Stimulated activated effector memory CD8-positive, alpha-beta T cell treated with anti-CD3 and anti-CD28 coated beads, Interleukin-12 subunit alpha, Interleukin-12 subunit beta, amount 100 ng/mL, for 72 hours (primary cell): ENCODE measurements around the gene ALDH3A1.

Experiments
- ATAC-seq: fragments of 150-1000 bp; cut with Tn5 transposase; 2 replicates; pipeline ENCODE4 v1.10.0; 2021
- DNase-seq, 2 donors: peaks; one replicate each; pipeline ENCODE4 v3.0.0; 2021 to 2022; ENCODE audit warnings: low spot score in 2 of 2
- H3K27ac Mint-ChIP-seq: one replicate; pipeline ENCODE4 v1.8.0; 2022; ENCODE audit warnings: mild to moderate bottlenecking, mixed read lengths
- H3K36me3 Mint-ChIP-seq: one replicate; pipeline ENCODE4 v1.8.0; 2022; ENCODE audit warnings: mild to moderate bottlenecking, mixed read lengths
- H3K4me1 Mint-ChIP-seq: one replicate; pipeline ENCODE4 v1.8.0; 2022; ENCODE audit warnings: mixed read lengths
- H3K4me3 Mint-ChIP-seq: one replicate; pipeline ENCODE4 v1.8.0; 2022; ENCODE audit warnings: mild to moderate bottlenecking, mixed read lengths
- H3K9me3 Mint-ChIP-seq: one replicate; pipeline ENCODE4 v1.8.0; 2022; ENCODE audit warnings: mixed read lengths

ALDH3A1 gene

GRCh38 chr17:19747829-19748806 lies at the start of gene ALDH3A1:
Gene ALDH3A1, minus strand, starts transcription at chr17:19748298. Its CDS starts 3,169 bp downstream, at chr17:19745129.
- Mint-ChIP-seq H3K36me3 (no peaks in the 10 kb centered on the region), H3K4me1 (peaks cover 18% of the 10 kb centered on the region), H3K9me3 (no peaks in the 10 kb centered on the region), H3K4me3 (no peak within 1 kb of the TSS), H3K27ac (no peak within 1 kb of the TSS)
- no peak for ATAC-seq
- DNase-seq: no peak

DNA sequence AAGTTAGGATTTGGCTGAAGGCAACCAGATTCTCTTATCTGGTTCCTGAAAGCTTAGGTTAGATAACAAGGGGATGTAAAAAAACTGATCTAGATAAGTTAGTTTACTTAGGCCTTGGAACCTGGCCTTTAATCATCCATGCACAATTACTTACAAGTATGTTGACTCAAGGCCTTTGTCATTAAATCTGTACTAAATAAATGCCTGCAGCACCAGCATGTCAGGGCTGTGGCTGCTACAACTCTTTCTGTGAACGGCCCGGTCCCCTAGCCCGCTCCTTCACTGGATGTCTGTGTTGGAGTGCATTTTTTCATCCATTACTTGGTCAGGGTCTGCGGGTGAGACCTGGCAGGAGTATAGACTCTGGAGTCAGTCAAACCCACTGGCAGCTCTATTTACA lies 48.4 kb upstream of the ALDH3A1 start:
- H3K36me3 Mint-ChIP-seq: peaks cover 66% of the 10 kb centered on the region
- H3K27ac Mint-ChIP-seq: no peak overlapping the region
- no peak for ATAC-seq
- H3K9me3 Mint-ChIP-seq: peaks cover 5% of the 10 kb centered on the region
- no peak overlapping the region for H3K4me3 Mint-ChIP-seq
- no peaks in the 10 kb centered on the region for H3K4me1 Mint-ChIP-seq
- no peak for DNase-seq

- H3K27ac Mint-ChIP-seq: no peak overlapping the region
- DNase-seq (no peak), ATAC-seq (no peak)
- no peaks in the 10 kb centered on the region for H3K4me1 Mint-ChIP-seq
- H3K9me3 Mint-ChIP-seq: peaks cover 5% of the 10 kb centered on the region
- peaks cover 65% of the 10 kb centered on the region for H3K36me3 Mint-ChIP-seq
- H3K4me3 Mint-ChIP-seq: no peak overlapping the region
These were observed 43.9 kb upstream of the ALDH3A1 start for GRCh38 chr17:19791918-19792550.

GRCh38 chr17:19787733-19788357 lies 39.7 kb upstream of the ALDH3A1 start:
- Mint-ChIP-seq H3K4me3 (no peak overlapping the region), H3K36me3 (peaks cover 31% of the 10 kb centered on the region), H3K9me3 (no peaks in the 10 kb centered on the region), H3K4me1 (no peaks in the 10 kb centered on the region), H3K27ac (no peak overlapping the region)
- ATAC-seq (no peak), DNase-seq (no peak)

DNA sequence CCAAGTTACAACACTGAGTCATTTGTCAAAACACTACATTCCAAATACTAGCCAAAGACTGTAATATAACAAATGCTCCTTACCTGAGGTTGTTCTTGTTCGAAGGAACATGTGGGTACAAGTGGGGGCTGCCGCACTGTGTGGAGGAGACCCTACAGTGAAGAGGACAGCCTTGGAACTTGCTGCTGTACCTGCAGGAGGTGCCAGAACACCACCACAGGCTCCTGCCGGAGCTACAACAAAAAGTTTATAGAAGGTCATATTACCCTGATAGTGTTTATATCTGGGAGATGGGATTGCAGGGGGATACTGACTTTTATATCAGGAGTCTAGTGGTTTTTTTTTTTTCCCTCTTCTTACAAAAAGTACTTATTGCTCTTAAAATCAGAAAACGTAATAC lies 37.8 kb upstream of the ALDH3A1 start:
- H3K27ac Mint-ChIP-seq: no peak overlapping the region
- peaks cover 29% of the 10 kb centered on the region for H3K36me3 Mint-ChIP-seq
- ATAC-seq: no peak
- DNase-seq: no peak
- no peak overlapping the region for H3K4me3 Mint-ChIP-seq
- no peaks in the 10 kb centered on the region for H3K9me3 Mint-ChIP-seq
- H3K4me1 Mint-ChIP-seq: peaks cover 8% of the 10 kb centered on the region

DNA sequence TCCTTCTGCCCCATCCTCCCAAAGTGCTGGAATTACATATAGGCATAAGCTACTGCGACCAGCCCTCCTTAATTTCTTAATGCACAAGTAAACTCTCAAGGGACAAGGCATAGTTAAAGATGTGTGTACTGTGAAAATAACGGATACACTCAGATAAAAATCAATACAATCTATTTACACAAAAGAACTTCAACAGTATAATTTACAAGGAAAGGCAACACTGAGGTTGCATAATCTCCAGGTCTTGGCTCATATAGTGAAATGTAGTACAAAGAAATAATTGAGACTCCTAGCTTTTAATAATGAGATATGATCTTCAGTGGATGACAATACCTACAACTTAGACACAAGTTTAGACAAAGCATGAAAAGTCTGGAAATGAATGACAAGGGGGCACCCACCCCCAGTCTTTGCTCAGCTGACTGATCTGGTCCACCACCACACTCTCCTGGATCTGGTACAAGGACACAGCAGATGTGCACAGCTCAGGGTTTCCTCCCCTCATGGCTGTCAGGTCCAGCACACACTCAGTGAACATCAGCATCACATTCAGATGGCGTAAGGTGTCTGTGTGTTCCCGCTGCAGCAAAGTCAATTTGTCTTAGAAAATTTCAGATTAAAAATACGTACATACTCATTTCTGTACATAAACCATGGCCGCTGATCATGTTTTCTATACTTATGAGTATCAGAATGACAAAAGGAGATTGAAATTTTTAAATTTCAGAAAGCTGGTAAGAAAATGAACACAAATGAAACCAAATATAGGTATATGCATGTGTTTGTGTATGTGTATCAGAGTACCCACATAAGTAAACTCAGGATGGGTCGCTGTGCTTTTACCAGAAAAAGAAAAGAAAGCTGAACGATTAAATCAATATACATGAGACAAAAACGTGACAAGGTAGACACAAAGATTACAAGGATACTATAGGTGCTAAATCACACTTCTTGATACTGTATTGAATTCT lies 33.7 kb upstream of the ALDH3A1 start:
- H3K4me1 Mint-ChIP-seq: peaks cover 8% of the 10 kb centered on the region
- no peak overlapping the region for H3K4me3 Mint-ChIP-seq
- peaks cover 45% of the 10 kb centered on the region for H3K36me3 Mint-ChIP-seq
- no peak overlapping the region for H3K27ac Mint-ChIP-seq
- DNase-seq: no peak
- no peaks in the 10 kb centered on the region for H3K9me3 Mint-ChIP-seq
- ATAC-seq: peak; percentile 83

- H3K4me1 Mint-ChIP-seq: peaks cover 8% of the 10 kb centered on the region
- DNase-seq (no peak), ATAC-seq (no peak)
- H3K4me3 Mint-ChIP-seq: no peak overlapping the region
- H3K27ac Mint-ChIP-seq: no peak overlapping the region
- H3K36me3 Mint-ChIP-seq: peaks cover 54% of the 10 kb centered on the region
- H3K9me3 Mint-ChIP-seq: no peaks in the 10 kb centered on the region
These were observed 32.7 kb upstream of the ALDH3A1 start for GRCh38 chr17:19780846-19781245.

DNA sequence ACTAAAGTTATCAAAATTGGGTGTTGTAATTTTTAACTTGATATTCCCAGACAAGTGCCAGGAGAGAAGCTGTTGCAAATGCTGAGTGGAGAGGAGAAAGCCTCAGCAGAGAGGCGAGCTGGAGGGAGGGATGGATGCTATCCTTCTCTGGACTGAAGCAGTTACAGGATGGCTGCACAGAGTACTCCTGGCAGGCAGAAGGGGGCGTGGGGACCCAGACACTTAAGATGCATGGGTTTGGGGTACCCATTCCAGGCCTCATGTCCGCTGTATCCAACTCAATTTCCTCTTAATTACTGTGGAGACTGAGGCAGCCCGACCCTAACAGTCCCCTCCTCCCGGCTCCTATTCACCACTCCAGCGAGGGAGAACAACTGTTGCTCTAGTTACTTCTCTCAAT lies 25.4 kb upstream of the ALDH3A1 start:
- ATAC-seq: no peak
- no peak overlapping the region for H3K4me3 Mint-ChIP-seq

DNA sequence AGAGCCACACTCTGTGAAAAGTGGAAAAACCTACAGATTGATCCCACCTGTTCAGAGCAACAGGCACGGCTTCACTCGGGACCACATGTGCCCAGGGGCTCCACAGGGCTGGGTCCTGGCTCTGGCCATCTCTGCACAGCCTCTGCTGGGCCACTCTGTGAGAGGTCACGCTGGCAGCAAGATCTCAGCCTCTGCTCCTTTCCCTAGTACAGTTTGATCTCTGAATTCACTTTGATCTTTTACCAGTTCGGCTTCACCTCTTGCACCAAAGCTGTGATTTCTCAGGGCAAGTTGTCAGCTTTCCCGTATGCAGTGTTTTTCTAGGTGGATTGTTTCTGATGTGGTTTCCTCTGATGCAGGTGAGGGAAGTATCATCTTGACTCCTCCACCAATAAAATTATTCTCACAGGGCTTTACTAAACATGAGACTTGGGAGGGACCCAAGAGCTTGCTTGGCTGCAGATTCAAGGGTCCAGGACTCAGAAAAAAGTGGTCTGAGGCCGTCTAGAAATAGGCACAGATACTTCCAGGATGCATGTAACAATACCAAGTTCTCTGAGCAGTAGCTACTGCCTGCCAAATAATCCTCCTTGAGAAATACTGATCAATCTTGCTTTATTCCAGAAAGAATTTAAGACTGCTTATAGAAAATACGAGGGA lies 24.0 kb upstream of the ALDH3A1 start:
- Mint-ChIP-seq H3K4me3 (no peak overlapping the region), H3K9me3 (no peaks in the 10 kb centered on the region), H3K27ac (no peak overlapping the region), H3K36me3 (peaks cover 20% of the 10 kb centered on the region), H3K4me1 (peaks cover 31% of the 10 kb centered on the region)
- peak; percentile 25 for ATAC-seq
- DNase-seq: peak in 1 of 2 donors; percentile 48

More for the DNA sequence above, 25.4 kb upstream of the ALDH3A1 start:
- Mint-ChIP-seq H3K27ac (no peak overlapping the region), H3K36me3 (peaks cover 26% of the 10 kb centered on the region), H3K4me1 (peaks cover 24% of the 10 kb centered on the region), H3K9me3 (no peaks in the 10 kb centered on the region)
- DNase-seq: no peak

DNA sequence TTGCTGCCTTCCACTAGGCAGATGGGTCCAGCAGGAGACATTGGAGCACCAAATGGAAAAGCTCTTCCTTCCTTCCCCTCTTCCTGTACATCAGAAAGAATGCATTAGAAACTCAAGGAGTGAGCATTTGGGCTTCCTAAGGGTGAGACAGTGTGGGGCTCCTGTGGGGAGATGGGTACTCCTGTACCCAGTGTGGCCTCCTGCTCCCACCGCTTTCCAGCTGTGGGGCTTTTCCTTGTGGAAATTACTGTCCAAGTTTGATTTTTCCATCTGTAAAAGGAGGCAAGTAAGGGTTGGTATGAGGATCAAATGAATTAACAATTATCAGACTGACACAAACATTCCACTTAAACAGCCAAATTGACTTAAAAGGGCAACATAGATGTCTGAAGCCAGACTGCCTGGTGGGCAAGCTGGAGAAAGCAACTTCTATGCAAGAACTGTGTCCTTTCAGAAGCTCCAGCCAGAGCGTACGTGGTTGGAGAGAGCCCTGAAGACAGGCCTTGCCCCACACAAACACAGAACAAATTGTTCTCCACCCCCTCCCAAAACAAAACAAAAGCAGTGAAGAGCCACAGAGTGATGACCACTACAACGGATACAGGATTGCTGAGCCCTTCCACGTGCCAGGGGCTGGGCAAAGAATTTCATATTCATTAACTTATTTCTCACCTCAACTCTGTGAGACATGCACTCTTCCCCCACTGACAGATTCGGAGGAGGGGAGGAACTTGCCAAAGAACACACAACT lies 23.1 kb upstream of the ALDH3A1 start:
- Mint-ChIP-seq H3K27ac (peak overlapping the region; percentile 59), H3K4me3 (no peak overlapping the region), H3K4me1 (peaks cover 38% of the 10 kb centered on the region), H3K36me3 (peaks cover 11% of the 10 kb centered on the region), H3K9me3 (no peaks in the 10 kb centered on the region)
- DNase-seq: no peak
- no peak for ATAC-seq

DNA sequence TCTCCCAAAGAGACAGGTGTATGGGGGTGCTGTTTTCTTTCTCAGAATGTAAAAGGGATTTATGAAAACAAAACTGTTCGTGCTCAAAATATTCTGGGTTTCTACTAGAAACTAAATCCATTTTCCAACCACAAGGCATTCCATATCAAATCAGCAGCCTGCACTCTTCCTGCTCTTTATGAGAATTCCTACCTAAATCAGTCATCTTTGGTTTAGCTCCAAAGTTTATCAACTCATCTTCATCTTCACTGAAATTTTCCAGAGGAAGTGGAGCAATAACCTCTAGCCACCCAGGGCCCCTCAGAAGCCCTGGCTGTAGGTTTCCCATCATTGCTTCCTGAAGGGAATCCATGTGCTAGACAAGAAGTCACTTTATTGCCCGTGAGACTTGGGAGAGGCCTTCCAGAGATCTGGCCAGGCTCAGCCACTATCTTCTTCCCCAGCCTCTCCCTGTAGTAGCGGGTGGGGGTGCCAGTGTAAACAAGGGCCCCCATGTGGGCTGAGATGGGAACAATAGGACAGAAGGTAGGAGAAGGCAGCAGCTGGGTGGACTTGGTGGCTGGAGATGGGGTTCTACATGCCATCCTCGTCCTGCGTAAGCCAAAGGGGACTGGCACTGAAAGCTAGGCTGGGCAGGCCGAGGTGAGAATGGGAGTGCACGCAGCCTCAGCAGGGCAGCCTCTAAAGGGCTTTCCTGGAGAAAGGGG lies 22.0 kb upstream of the ALDH3A1 start:
- Mint-ChIP-seq H3K36me3 (peaks cover under 1% of the 10 kb centered on the region), H3K27ac (peak overlapping the region; percentile 48), H3K9me3 (no peaks in the 10 kb centered on the region), H3K4me3 (no peak overlapping the region), H3K4me1 (peaks cover 38% of the 10 kb centered on the region)
- ATAC-seq: no peak
- DNase-seq: no peak

DNA sequence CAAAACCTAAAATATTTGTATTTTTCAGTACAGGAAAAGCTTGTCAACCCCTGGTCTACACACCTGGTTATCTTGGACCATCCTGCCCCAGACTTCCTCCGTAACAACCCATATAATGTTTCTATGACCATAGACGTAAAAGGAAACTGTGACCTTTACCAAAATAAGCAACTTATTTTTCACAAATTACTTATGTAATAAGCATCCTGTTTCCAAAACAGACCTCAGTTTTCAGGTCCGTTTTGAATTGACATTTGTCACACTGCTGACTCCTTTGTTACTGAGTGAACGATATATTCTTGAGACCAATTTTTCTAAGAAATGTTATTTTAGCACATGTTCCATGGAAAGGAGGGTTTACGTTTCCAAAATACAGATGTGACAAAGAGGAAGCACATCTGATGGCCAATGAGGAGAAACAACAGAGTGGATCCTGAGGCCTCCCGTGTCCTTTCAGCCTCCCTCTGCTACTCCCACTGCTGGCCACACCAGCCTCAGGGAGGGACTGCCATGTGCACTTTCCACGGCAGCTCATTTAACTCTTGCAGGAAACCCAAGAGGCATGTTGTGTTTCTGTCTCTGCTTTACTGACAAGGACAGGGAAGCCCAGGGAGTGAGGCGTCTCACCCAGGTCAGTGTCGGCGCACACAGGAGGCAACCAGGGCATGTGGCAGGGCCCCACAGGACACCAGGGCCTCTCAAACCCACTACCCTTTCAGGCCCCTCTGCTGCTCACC lies 20.1 kb upstream of the ALDH3A1 start:
- no peaks in the 10 kb centered on the region for H3K36me3 Mint-ChIP-seq
- peak overlapping the region; percentile 65 for H3K27ac Mint-ChIP-seq
- H3K4me3 Mint-ChIP-seq: peak overlapping the region; percentile 18
- peak; percentile 58 for ATAC-seq
- no peak for DNase-seq
- H3K9me3 Mint-ChIP-seq: no peaks in the 10 kb centered on the region
- H3K4me1 Mint-ChIP-seq: peaks cover 38% of the 10 kb centered on the region
